Measurements from ENCODE around the gene DPCD.

GRCh38 chr10:101644002-101644401 lies 55.9 kb downstream of the DPCD start:
- TF ChIP-seq CTCF (conservative IDR thresholded peaks at IDR 0.05 in 1 of 2, IDR thresholded peaks at IDR 0.05 in 1 of 2; ENCODE audit: low read depth in 1 of 2, low read length in 2 of 2): no peak
- TF ChIP-seq EZH2 (IDR thresholded peaks at IDR 0.05; ENCODE audit: low read length, missing control alignments): no peak

All from fibroblast of lung (primary cell).